Caco-2 (cell line): ENCODE measurements around the gene C16orf54. TPM values are rescaled to one million over a fixed set of nuclear protein-coding genes. Genes with fewer than 3 reads are reported as not detected.
"Not testable (repeated sequence)": the region's sequence is repeated elsewhere in the genome, so short reads cannot be mapped to it uniquely, and the experiment has no call there.

Source experiments
- BruUV-seq: library from RNA; stranded (reverse); fragments of 400-500 nt; replicated peaks from 2 replicates; lab custom pipeline; 2021; lab: Mats Ljungman, UMichigan
- CTCF ChIA-PET: fragments of 300-600 bp; sonication (Branson Sonifier 250); formaldehyde crosslinking; loops from one replicate; lab custom pipeline; 2022; ENCODE audit warnings: antibody characterized with exemption; lab: Charles Lee
- POLR2A ChIA-PET: fragments of 300-600 bp; sonication (Branson Sonifier 250); formaldehyde crosslinking; loops from one replicate; lab custom pipeline; 2022; ENCODE audit warnings: antibody characterized with exemption; lab: Charles Lee
- DNase-seq, 2 experiments: peaks; one replicate each; pipeline versions ENCODE4 v3.0.0 to v3.0.0-alpha.2; 2020 to 2022
- H3K27me3 ChIP-seq: replicated peaks from 2 replicates; pipeline ENCODE4 v1.6.0; 2011; ENCODE audit warnings: low read length; ENCODE audit not compliant: control insufficient read depth, insufficient read depth
- H3K36me3 ChIP-seq: 2 replicates; pipeline ENCODE4 v1.5.1; 2011; ENCODE audit warnings: low read length; ENCODE audit not compliant: control insufficient read depth, insufficient read depth
- H3K4me1 ChIP-seq: fragments of 250-450 bp; sonication (Bioruptor Pico); 2 replicates; pipeline ENCODE4 v1.5.1; 2020; ENCODE audit warnings: mild to moderate bottlenecking
- H3K4me3 ChIP-seq: 2 replicates; pipeline ENCODE4 v1.5.1; 2011; ENCODE audit warnings: low read depth, mild to moderate bottlenecking, control low read depth, low read length
- H3K9me3 ChIP-seq: fragments of 250-450 bp; sonication (Bioruptor Pico); 2 replicates; pipeline ENCODE4 v1.5.1; 2020; ENCODE audit warnings: mild to moderate bottlenecking, moderate library complexity
- H3K27ac Mint-ChIP-seq: one replicate; pipeline ENCODE4 v1.8.0; 2022; ENCODE audit warnings: mixed read lengths; ENCODE audit not compliant: unreplicated experiment
- H3K27me3 Mint-ChIP-seq: one replicate; pipeline ENCODE4 v1.8.0; 2022; ENCODE audit warnings: mixed read lengths; ENCODE audit not compliant: insufficient read depth, unreplicated experiment
- H3K36me3 Mint-ChIP-seq: one replicate; pipeline ENCODE4 v1.8.0; 2022; ENCODE audit warnings: mild to moderate bottlenecking, mixed read lengths; ENCODE audit not compliant: insufficient read depth, unreplicated experiment
- H3K4me1 Mint-ChIP-seq: one replicate; pipeline ENCODE4 v1.8.0; 2022; ENCODE audit warnings: low read depth, mixed read lengths; ENCODE audit not compliant: unreplicated experiment
- H3K4me3 Mint-ChIP-seq: one replicate; pipeline ENCODE4 v1.8.0; 2022; ENCODE audit warnings: mild to moderate bottlenecking, moderate library complexity, mixed read lengths; ENCODE audit not compliant: unreplicated experiment
- H3K9me3 Mint-ChIP-seq: one replicate; pipeline ENCODE4 v1.8.0; 2022; ENCODE audit warnings: mixed read lengths; ENCODE audit not compliant: unreplicated experiment
- CTCF ChIP-seq, 2 experiments: fragments of 200-600 bp in 1 of 2; IDR thresholded peaks; 1 replicate in 1 of 2; 2 replicates in 1 of 2; pipeline versions ENCODE4 v1.5.1 to v1.8.0; 2011 to 2022; ENCODE audit warnings: antibody characterized with exemption in 1 of 2, control low read depth in 1 of 2, inconsistent platforms in 1 of 2, low read depth in 1 of 2, low read length in 1 of 2, mild to moderate bottlenecking in 1 of 2, moderate library complexity in 1 of 2; ENCODE audit not compliant: insufficient read depth in 1 of 2, severe bottlenecking in 1 of 2, unreplicated experiment in 1 of 2
- intact Hi-C: fragments of 100-400 bp; cut with micrococcal nuclease; formaldehyde crosslinking; loops from one replicate; pipeline ENCODE4 v1.10.0; 2022; ENCODE audit not compliant: unreplicated experiment
- total RNA-seq: library from RNA; stranded (reverse); gene quantifications from 2 replicates; pipeline ENCODE4 v1.2.3, GENCODE V29; 2022

Gene C16orf54
- total RNA-seq, 1 experiment from 2014 or later: not detected

GRCh38 chr16:29756654-29757053, 10.9 kb upstream of the C16orf54 start:
- no peak for DNase-seq
- no peaks in the 10 kb centered on the region for H3K36me3 ChIP-seq
- peak overlapping the region; percentile 79 for H3K27ac Mint-ChIP-seq
- BruUV-seq: no TSS peak
- intact Hi-C loops: loop anchor here (1.0 kb wide), 1 partner anchor 16 kb away; no protein-coding TSS in a partner anchor
- no peak overlapping the region for H3K4me3 ChIP-seq
- no peaks in the 10 kb centered on the region for H3K9me3 ChIP-seq
- peaks cover 36% of the 10 kb centered on the region for H3K4me1 ChIP-seq
- ChIA-PET CTCF (interaction anchor here (0.7 to 1.6 kb wide), 4 partner anchors 46 to 98 kb away, joined by 3 read pairs; no protein-coding TSS in a partner anchor), POLR2A (interaction anchor here (0.7 to 1.7 kb wide), 2 partner anchors 33 to 73 kb away, joined by 4 to 8 read pairs; no protein-coding TSS in a partner anchor)
- H3K27me3 Mint-ChIP-seq: no peaks in the 10 kb centered on the region
- peaks cover 8% of the 10 kb centered on the region for H3K36me3 Mint-ChIP-seq
- H3K4me1 Mint-ChIP-seq: peaks cover 23% of the 10 kb centered on the region
- no peaks in the 10 kb centered on the region for H3K27me3 ChIP-seq
- H3K9me3 Mint-ChIP-seq: peaks cover 9% of the 10 kb centered on the region
- no peak overlapping the region for H3K4me3 Mint-ChIP-seq
- no peak for TF ChIP-seq CTCF (IDR thresholded peaks at IDR 0.05; ENCODE audit: insufficient read depth in 1 of 2, low read depth in 1 of 2, low read length in 1 of 2, severe bottlenecking in 1 of 2, unreplicated experiment in 1 of 2)

- Mint-ChIP-seq H3K27me3 (no peaks in the 10 kb centered on the region), H3K9me3 (peaks cover 1% of the 10 kb centered on the region), H3K4me3 (no peak overlapping the region), H3K36me3 (peaks cover 8% of the 10 kb centered on the region), H3K4me1 (peaks cover 9% of the 10 kb centered on the region), H3K27ac (no peak overlapping the region)
- intact Hi-C loops: no loop called here
- no peaks in the 10 kb centered on the region for H3K36me3 ChIP-seq
- no peaks in the 10 kb centered on the region for H3K27me3 ChIP-seq
- no peak for DNase-seq
- no peak for TF ChIP-seq CTCF (IDR thresholded peaks at IDR 0.05; ENCODE audit: insufficient read depth in 1 of 2, low read depth in 1 of 2, low read length in 1 of 2, severe bottlenecking in 1 of 2, unreplicated experiment in 1 of 2)
- CTCF ChIA-PET: no interaction called here
- POLR2A ChIA-PET: no interaction called here
- no TSS peak for BruUV-seq
- H3K4me3 ChIP-seq: no peak overlapping the region
- H3K9me3 ChIP-seq: no peaks in the 10 kb centered on the region; the same call in 1 of the 2 replicates
- H3K4me1 ChIP-seq: peaks cover 21% of the 10 kb centered on the region
Observed at GRCh38 chr16:29753516-29753915, 7.7 kb upstream of the C16orf54 start.

GRCh38 chr16:29748760-29749149, 3.0 kb upstream of the C16orf54 start:
- H3K4me3 Mint-ChIP-seq, H3K36me3 ChIP-seq, BruUV-seq, H3K9me3 Mint-ChIP-seq, H3K27me3 ChIP-seq, DNase-seq, H3K27me3 Mint-ChIP-seq, H3K4me3 ChIP-seq, H3K9me3 ChIP-seq, POLR2A ChIA-PET, H3K36me3 Mint-ChIP-seq, intact Hi-C loops, H3K4me1 Mint-ChIP-seq, H3K4me1 ChIP-seq, CTCF ChIA-PET: not testable (repeated sequence)
- H3K27ac Mint-ChIP-seq: peak overlapping the region; percentile 48
